OCI-LY1 (cell line): Measurements from ENCODE around the gene TDRD5.

Source experiments
- H2AFZ ChIP-seq: fragments of 200-600 bp; sonication (generic), shearing (Covaris generic); 2 replicates; pipeline ENCODE4 v1.6.0; 2014; ENCODE audit warnings: antibody characterized with exemption, mild to moderate bottlenecking, low read length
- H3F3A ChIP-seq: fragments of 200-600 bp; sonication (generic), shearing (Covaris generic); 2 replicates; pipeline ENCODE4 v1.6.0; 2014; ENCODE audit warnings: mild to moderate bottlenecking, antibody characterized with exemption, low read length, moderate library complexity; ENCODE audit not compliant: insufficient read depth
- H3K27ac ChIP-seq: fragments of 200-600 bp; sonication (generic); 2 replicates; pipeline ENCODE4 v1.5.1; 2014; ENCODE audit warnings: low read length, mixed run types, mild to moderate bottlenecking, low read depth; ENCODE audit not compliant: poor library complexity, severe bottlenecking
- H3K27me3 ChIP-seq: fragments of 200-600 bp; sonication (generic); 2 replicates; pipeline ENCODE4 v1.6.0; 2014; ENCODE audit warnings: antibody characterized with exemption, mild to moderate bottlenecking, low read length, moderate library complexity; ENCODE audit not compliant: insufficient read depth
- H3K36me3 ChIP-seq: fragments of 200-600 bp; sonication (generic); 2 replicates; pipeline ENCODE4 v1.6.1; 2014; ENCODE audit warnings: mild to moderate bottlenecking, antibody characterized with exemption, low read length, moderate library complexity, mixed read lengths; ENCODE audit not compliant: insufficient read depth
- H3K4me1 ChIP-seq: fragments of 200-600 bp; sonication (generic); 2 replicates; pipeline ENCODE4 v1.5.1; 2014; ENCODE audit warnings: mild to moderate bottlenecking, low read length, moderate library complexity; ENCODE audit not compliant: insufficient read depth, severe bottlenecking
- H3K4me2 ChIP-seq: fragments of 200-600 bp; sonication (generic), shearing (Covaris generic); 2 replicates; pipeline ENCODE4 v1.6.1; 2014; ENCODE audit warnings: low read length
- H3K4me3 ChIP-seq: fragments of 200-600 bp; sonication (generic); 2 replicates; pipeline ENCODE4 v1.5.1; 2014; ENCODE audit warnings: low read length, low read depth, mild to moderate bottlenecking, mixed read lengths; ENCODE audit not compliant: poor library complexity, severe bottlenecking
- H3K79me2 ChIP-seq: fragments of 200-600 bp; shearing (Covaris generic); 2 replicates; pipeline ENCODE4 v1.6.1; 2016; ENCODE audit warnings: mixed run types, low read length, mixed read lengths; ENCODE audit not compliant: insufficient read depth
- H3K9ac ChIP-seq: fragments of 200-600 bp; sonication (generic), shearing (Covaris generic); 2 replicates; pipeline ENCODE4 v1.6.1; 2014; ENCODE audit warnings: mild to moderate bottlenecking, low read length, mixed read lengths
- H3K9me2 ChIP-seq: fragments of 200-600 bp; sonication (generic), shearing (Covaris generic); 2 replicates; pipeline ENCODE4 v1.6.1; 2014; ENCODE audit warnings: low read depth, mild to moderate bottlenecking, low read length, mixed read lengths
- H3K9me3 ChIP-seq: fragments of 200-600 bp; shearing (Covaris generic); 2 replicates; pipeline ENCODE4 v1.6.1; 2014; ENCODE audit warnings: low read length, mixed read lengths
- H4K20me1 ChIP-seq: fragments of 200-600 bp; sonication (generic), shearing (Covaris generic); 2 replicates; pipeline ENCODE4 v1.6.0; 2016; ENCODE audit warnings: mild to moderate bottlenecking, low read length; ENCODE audit not compliant: insufficient read depth
- CTCF ChIP-seq: fragments of 200-600 bp; sonication (generic), shearing (Covaris generic); IDR thresholded peaks from 2 replicates; pipeline ENCODE4 v1.5.1; 2017; ENCODE audit warnings: mild to moderate bottlenecking, antibody characterized with exemption, low read length, moderate library complexity, mixed read lengths
- EZH2 ChIP-seq: fragments of 200-600 bp; sonication (generic), shearing (Covaris generic); IDR thresholded peaks from 2 replicates; pipeline ENCODE4 v1.8.0; 2017; ENCODE audit warnings: borderline replicate concordance, mixed run types, mild to moderate bottlenecking, antibody characterized with exemption, low read length, moderate library complexity, mixed read lengths

The TDRD5 gene

DNA sequence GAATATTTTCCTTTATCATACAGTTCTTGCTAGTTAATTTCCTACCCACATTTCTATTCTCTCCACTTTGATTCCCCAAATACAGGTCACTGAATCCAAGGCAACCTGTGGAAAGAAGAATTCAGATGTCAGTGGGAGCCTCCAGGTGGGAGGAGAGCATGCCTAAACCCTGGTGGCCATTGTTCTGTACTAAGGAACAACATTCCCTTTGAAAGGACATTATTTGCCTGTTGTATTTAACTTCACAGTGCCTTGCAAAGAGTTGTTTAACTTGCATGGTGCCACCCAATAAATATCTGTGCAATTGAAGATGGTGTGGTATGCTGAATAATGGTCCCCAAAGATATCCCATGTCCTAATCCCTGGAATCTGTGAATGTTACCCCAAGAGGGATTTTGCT, 37.2 kb upstream of the TDRD5 start:
- Histone ChIP-seq H3K27ac (no peak overlapping the region), H4K20me1 (no peaks in the 10 kb centered on the region), H3K4me1 (no peaks in the 10 kb centered on the region), H3K4me3 (no peak overlapping the region), H3K9me2 (no peaks in the 10 kb centered on the region), H3F3A (no peaks in the 10 kb centered on the region), H3K36me3 (no peaks in the 10 kb centered on the region), H3K9me3 (no peaks in the 10 kb centered on the region), H3K79me2 (no peaks in the 10 kb centered on the region), H2AFZ (no peak overlapping the region), H3K4me2 (no peak overlapping the region), H3K27me3 (no peaks in the 10 kb centered on the region), H3K9ac (no peak overlapping the region)
- TF ChIP-seq EZH2 (no peak), CTCF (no peak)

- H3K27ac ChIP-seq = no peak overlapping the region
- no peak overlapping the region for H3K9ac ChIP-seq
- H3K79me2 ChIP-seq = no peaks in the 10 kb centered on the region
- H3K27me3 ChIP-seq = no peaks in the 10 kb centered on the region
- H3K4me2 ChIP-seq = no peak overlapping the region
- no peaks in the 10 kb centered on the region for H4K20me1 ChIP-seq
- H2AFZ ChIP-seq = no peak overlapping the region
- H3F3A ChIP-seq = no peaks in the 10 kb centered on the region
- no peaks in the 10 kb centered on the region for H3K4me1 ChIP-seq
- no peaks in the 10 kb centered on the region for H3K36me3 ChIP-seq
- no peaks in the 10 kb centered on the region for H3K9me3 ChIP-seq
- H3K4me3 ChIP-seq = no peak overlapping the region
- H3K9me2 ChIP-seq = no peaks in the 10 kb centered on the region
- TF ChIP-seq CTCF (no peak), EZH2 (no peak)
These were observed 33.6 kb upstream of the TDRD5 start for GRCh38 chr1:179558078-179558477.

- Histone ChIP-seq H3K9ac (no peak within 1 kb of the TSS), H3K4me2 (no peak within 1 kb of the TSS), H3K27ac (no peak within 1 kb of the TSS), H3K27me3 (no peaks in the 10 kb centered on the region), H3K9me3 (no peaks in the 10 kb centered on the region), H3K4me3 (no peak within 1 kb of the TSS), H3K9me2 (no peaks in the 10 kb centered on the region), H3K36me3 (no peaks in the 10 kb centered on the region), H2AFZ (no peak within 1 kb of the TSS), H3F3A (no peaks in the 10 kb centered on the region), H3K4me1 (no peaks in the 10 kb centered on the region), H3K79me2 (no peaks in the 10 kb centered on the region), H4K20me1 (no peaks in the 10 kb centered on the region)
- TF ChIP-seq EZH2 (no peak), CTCF (no peak)
These were observed 15.9 kb upstream of the TDRD5 start, which contains the start of gene NPHS2 for GRCh38 chr1:179575497-179576314. TSS of gene NPHS2 (minus strand) at chr1:179575948. CDS start at chr1:179575864, 84 bp downstream.
